ENCODE measurements around the gene ABCF2. TPM values are rescaled to one million over a fixed set of nuclear protein-coding genes. Genes with fewer than 3 reads are reported as not detected.

The ABCF2 gene
- total and polyA plus RNA-seq, 5 donors from 2014 or later: 16.3 to 31.4 (median 29.4) TPM

DNA sequence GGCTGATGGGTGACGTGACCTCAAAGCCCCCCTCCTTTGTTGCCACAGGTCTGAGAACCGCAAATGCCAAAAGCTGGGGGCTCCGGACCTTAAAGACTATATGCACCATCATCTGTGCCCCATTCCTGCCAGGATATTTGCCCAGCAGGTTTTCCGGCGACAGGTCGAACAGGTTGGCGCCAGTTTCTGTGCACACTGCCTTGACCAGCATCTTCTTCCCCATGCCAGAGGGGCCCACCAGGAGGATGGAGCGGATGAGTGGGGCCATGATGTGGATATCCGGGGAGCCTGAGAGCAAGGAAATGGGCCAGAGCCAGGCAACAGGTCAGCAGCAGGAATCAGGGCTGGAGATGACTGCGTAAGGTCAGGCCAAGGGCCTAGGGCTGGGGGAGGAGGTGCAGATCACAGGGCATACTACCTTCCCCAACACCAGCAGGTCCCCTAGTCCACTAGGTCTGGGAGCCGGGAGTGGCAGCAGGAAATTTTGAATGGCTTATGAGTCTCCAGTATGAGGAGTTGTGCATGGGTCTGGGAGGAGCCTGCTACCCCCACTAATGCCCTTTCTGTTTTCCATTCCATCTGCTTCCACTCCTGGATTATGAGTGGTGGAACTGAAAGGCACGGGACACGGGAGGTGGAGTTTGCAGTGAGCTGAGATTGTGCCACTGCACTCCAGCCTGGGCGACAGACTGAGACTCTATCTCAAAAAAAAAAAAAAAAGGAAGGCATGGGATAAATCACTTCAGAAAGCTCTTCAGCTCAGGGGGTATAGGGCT lies 33.6 kb downstream of the ABCF2 start:
- Mint-ChIP-seq H3K36me3 (no peaks in the 10 kb centered on the region), H3K27ac (peak overlapping the region in 1 of 3 donors; percentile 38), H3K4me1 (no peaks in the 10 kb centered on the region), H3K4me3 (no peak overlapping the region), H3K27me3 (peaks cover 26% of the 10 kb centered on the region), H3K9me3 (peaks cover 0 to 2% (median 0%) of the 10 kb centered on the region in 7 donors)
- Histone ChIP-seq H3K4me3 (ENCODE audit: low read depth, low read length) (no peak overlapping the region), H3K27ac (ENCODE audit: insufficient read depth, low read length, poor library complexity, severe bottlenecking) (no peak overlapping the region), H3K36me3 (ENCODE audit: control insufficient read depth, insufficient read depth, low read length) (no peaks in the 10 kb centered on the region), H3K27me3 (ENCODE audit: control insufficient read depth, insufficient read depth, low read length) (peaks cover 2% of the 10 kb centered on the region), H3K9me3 (ENCODE audit: control insufficient read depth in 2 of 2, low read length in 2 of 2) (no peaks in the 10 kb centered on the region), H3K4me1 (ENCODE audit: control insufficient read depth, insufficient read depth, low read length, poor library complexity, severe bottlenecking) (no peaks in the 10 kb centered on the region)
- DNase-seq (no peak), ATAC-seq (ENCODE audit: low read depth in 2 of 2) (no peak)

DNA sequence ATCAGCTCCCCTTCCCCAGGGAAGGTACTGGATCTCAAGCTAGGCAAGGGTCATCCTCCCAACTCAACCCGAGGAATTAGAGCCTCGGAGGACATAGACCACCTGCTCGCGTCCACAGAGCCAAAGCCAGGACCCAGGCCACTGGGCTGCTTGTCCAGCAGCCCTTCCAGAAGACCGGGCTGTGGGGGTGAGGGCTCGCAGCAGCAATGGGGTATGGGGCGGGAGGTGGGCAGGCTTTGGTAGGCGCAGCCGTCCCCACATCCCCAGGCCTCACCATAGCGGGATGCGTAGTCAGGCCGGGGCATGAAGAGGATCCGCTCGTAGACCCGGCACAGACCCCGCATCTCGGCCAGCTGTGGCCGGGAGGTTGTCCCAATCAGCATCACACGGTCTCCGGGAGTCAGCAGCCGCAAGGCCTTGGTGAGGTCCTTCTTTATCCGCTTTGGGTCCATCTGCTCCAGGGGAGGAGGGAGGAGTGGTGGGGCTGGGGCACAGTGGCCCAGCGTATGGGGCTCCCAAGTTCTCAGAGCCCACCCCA lies 34.9 kb downstream of the ABCF2 start:
- H3K36me3 ChIP-seq (ENCODE audit: control insufficient read depth, insufficient read depth, low read length): no peaks in the 10 kb centered on the region
- H3K27me3 ChIP-seq (ENCODE audit: control insufficient read depth, insufficient read depth, low read length): peaks cover 2% of the 10 kb centered on the region
- no peaks in the 10 kb centered on the region for H3K36me3 Mint-ChIP-seq
- no peaks in the 10 kb centered on the region for H3K4me1 Mint-ChIP-seq
- H3K27ac Mint-ChIP-seq: no peak overlapping the region
- H3K4me1 ChIP-seq (ENCODE audit: control insufficient read depth, insufficient read depth, low read length, poor library complexity, severe bottlenecking): no peaks in the 10 kb centered on the region
- no peak overlapping the region for H3K4me3 ChIP-seq (ENCODE audit: low read depth, low read length)
- H3K4me3 Mint-ChIP-seq: no peak overlapping the region
- peaks cover 0 to 2% (median 0%) of the 10 kb centered on the region in 7 donors for H3K9me3 Mint-ChIP-seq
- ATAC-seq (ENCODE audit: low read depth in 2 of 2): no peak
- H3K9me3 ChIP-seq (ENCODE audit: control insufficient read depth in 2 of 2, low read length in 2 of 2): no peaks in the 10 kb centered on the region
- no peak for DNase-seq
- no peak overlapping the region for H3K27ac ChIP-seq (ENCODE audit: insufficient read depth, low read length, poor library complexity, severe bottlenecking)
- H3K27me3 Mint-ChIP-seq: peaks cover 26% of the 10 kb centered on the region

DNA sequence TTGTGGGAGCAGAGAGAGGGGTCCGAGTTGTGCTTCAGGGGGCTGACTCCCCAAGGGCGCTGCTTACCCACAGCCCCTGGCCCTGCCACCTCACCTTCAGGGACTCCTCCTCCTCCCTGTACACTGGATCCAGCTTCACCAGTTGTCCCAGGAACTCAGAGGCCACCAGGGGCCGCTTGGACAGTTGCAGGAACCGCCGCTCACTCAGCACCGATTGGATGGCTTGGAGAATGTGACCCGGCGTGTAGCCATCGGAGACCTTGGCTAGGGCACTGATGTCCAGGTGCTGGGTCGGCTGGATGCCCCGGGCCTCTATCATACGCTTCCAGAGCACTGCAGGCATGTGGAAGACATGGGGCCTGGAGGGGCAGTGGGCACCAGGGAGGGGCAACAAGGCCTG lies 35.5 kb downstream of the ABCF2 start:
- H3K4me1 Mint-ChIP-seq: no peaks in the 10 kb centered on the region
- no peak for ATAC-seq (ENCODE audit: low read depth in 2 of 2)
- H3K36me3 Mint-ChIP-seq: no peaks in the 10 kb centered on the region

DNA sequence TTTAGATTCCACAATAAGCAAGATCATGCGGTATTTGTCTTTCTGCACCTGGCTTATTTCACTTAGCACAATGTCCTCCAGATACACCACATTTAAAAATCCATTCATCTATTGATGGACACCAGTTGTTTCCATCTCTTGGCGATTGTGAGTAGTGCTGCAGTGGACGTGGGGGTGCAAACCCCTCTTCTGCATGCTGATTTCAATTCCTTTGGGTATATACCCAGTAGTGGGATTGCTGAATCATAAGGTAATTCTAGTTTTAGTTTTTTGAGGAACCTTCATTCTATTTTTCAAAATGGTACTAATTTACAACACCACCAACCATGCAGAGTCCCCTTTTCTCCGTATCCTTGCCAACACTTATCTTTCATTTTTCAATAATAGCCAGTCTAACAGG lies 38.0 kb downstream of the ABCF2 start:
- Histone ChIP-seq H3K27me3 (ENCODE audit: control insufficient read depth, insufficient read depth, low read length) (peaks cover 2% of the 10 kb centered on the region), H3K9me3 (ENCODE audit: control insufficient read depth in 2 of 2, low read length in 2 of 2) (no peaks in the 10 kb centered on the region), H3K4me1 (ENCODE audit: control insufficient read depth, insufficient read depth, low read length, poor library complexity, severe bottlenecking) (no peaks in the 10 kb centered on the region), H3K27ac (ENCODE audit: insufficient read depth, low read length, poor library complexity, severe bottlenecking) (no peak overlapping the region), H3K36me3 (ENCODE audit: control insufficient read depth, insufficient read depth, low read length) (no peaks in the 10 kb centered on the region), H3K4me3 (ENCODE audit: low read depth, low read length) (no peak overlapping the region)
- Mint-ChIP-seq H3K36me3 (no peaks in the 10 kb centered on the region), H3K4me3 (no peak overlapping the region), H3K9me3 (no peaks in the 10 kb centered on the region), H3K4me1 (no peaks in the 10 kb centered on the region), H3K27ac (no peak overlapping the region), H3K27me3 (peaks cover 14% of the 10 kb centered on the region)
- DNase-seq: no peak
- no peak for ATAC-seq (ENCODE audit: low read depth in 2 of 2)

More for the DNA sequence above, 35.5 kb downstream of the ABCF2 start:
- Mint-ChIP-seq H3K27me3 (peaks cover 26% of the 10 kb centered on the region), H3K27ac (no peak overlapping the region), H3K4me3 (no peak overlapping the region), H3K9me3 (peaks cover 0 to 2% (median 0%) of the 10 kb centered on the region in 7 donors)
- Histone ChIP-seq H3K27me3 (ENCODE audit: control insufficient read depth, insufficient read depth, low read length) (peaks cover 2% of the 10 kb centered on the region), H3K27ac (ENCODE audit: insufficient read depth, low read length, poor library complexity, severe bottlenecking) (no peak overlapping the region), H3K4me3 (ENCODE audit: low read depth, low read length) (no peak overlapping the region), H3K36me3 (ENCODE audit: control insufficient read depth, insufficient read depth, low read length) (no peaks in the 10 kb centered on the region), H3K9me3 (ENCODE audit: control insufficient read depth in 2 of 2, low read length in 2 of 2) (no peaks in the 10 kb centered on the region), H3K4me1 (ENCODE audit: control insufficient read depth, insufficient read depth, low read length, poor library complexity, severe bottlenecking) (no peaks in the 10 kb centered on the region)
- DNase-seq: no peak

DNA sequence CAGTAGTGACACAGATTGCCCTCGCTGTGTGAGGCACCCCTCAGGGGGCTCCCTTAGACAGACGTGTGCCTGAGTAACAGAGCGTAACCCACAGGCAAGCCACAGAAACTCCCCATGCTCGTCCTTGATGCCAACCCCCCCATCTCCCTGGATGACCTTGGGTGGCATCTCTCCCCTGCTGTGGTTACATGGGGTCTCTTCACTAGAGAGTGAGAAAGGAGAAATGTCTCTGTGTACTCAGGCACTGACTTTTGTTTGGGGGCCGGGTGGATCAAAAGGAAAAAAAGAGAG lies 38.8 kb downstream of the ABCF2 start:
- Histone ChIP-seq H3K36me3 (ENCODE audit: control insufficient read depth, insufficient read depth, low read length) (no peaks in the 10 kb centered on the region), H3K4me3 (ENCODE audit: low read depth, low read length) (no peak overlapping the region), H3K9me3 (ENCODE audit: control insufficient read depth in 2 of 2, low read length in 2 of 2) (no peaks in the 10 kb centered on the region), H3K27me3 (ENCODE audit: control insufficient read depth, insufficient read depth, low read length) (peaks cover 2% of the 10 kb centered on the region), H3K27ac (ENCODE audit: insufficient read depth, low read length, poor library complexity, severe bottlenecking) (no peak overlapping the region), H3K4me1 (ENCODE audit: control insufficient read depth, insufficient read depth, low read length, poor library complexity, severe bottlenecking) (no peaks in the 10 kb centered on the region)
- Mint-ChIP-seq H3K27ac (no peak overlapping the region), H3K27me3 (peaks cover 14% of the 10 kb centered on the region), H3K4me1 (no peaks in the 10 kb centered on the region), H3K9me3 (no peaks in the 10 kb centered on the region), H3K4me3 (no peak overlapping the region), H3K36me3 (no peaks in the 10 kb centered on the region)
- ATAC-seq (ENCODE audit: low read depth in 2 of 2) (no peak), DNase-seq (no peak)

DNA sequence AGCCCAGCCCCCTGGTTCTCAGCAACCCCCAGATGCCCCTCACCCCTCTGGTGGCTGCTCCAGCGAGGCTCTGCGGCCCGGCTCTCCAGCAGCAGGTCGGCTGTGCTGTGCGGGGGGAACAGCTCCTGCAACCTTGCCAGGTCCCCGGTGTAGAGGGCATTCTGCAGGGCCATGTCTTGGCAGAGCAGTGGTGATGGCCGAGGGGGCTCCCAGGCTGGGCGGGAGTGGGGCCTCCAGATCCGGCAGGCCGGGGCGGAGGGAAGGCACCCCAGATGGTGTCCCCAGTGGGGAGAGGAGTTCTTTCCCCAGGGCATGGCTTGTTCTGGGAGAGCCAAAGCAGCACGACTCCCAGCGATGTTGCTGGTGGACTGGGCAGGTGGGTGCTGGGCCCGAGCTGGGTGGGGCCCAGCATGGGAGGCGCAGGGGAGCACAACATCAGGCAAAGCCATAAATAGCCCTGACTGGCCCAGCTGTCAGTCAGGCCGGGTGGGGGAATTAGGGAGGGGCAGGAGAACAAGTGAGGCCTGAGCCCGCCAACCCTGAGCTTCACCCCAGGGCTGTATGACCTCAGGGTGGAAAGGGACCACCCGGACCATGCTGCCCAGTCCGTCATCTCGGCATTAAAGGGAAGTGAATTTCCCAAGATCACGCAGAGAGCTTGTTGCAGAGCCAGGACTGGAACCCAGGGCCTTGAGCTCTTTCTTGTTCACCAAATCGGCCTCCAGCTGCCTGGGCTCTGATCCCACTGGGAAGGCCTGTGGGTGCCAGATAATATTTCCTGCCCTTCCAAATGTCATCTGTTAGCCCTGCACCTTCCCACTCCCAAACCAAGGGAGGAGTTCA lies 39.4 kb downstream of the ABCF2 start:
- H3K27ac Mint-ChIP-seq: no peak overlapping the region
- DNase-seq: no peak
- H3K36me3 ChIP-seq (ENCODE audit: control insufficient read depth, insufficient read depth, low read length): no peaks in the 10 kb centered on the region
- no peaks in the 10 kb centered on the region for H3K4me1 Mint-ChIP-seq
- no peaks in the 10 kb centered on the region for H3K9me3 ChIP-seq (ENCODE audit: control insufficient read depth in 2 of 2, low read length in 2 of 2)
- no peaks in the 10 kb centered on the region for H3K36me3 Mint-ChIP-seq
- H3K27me3 ChIP-seq (ENCODE audit: control insufficient read depth, insufficient read depth, low read length): peaks cover 2% of the 10 kb centered on the region
- no peak overlapping the region for H3K4me3 Mint-ChIP-seq
- no peaks in the 10 kb centered on the region for H3K4me1 ChIP-seq (ENCODE audit: control insufficient read depth, insufficient read depth, low read length, poor library complexity, severe bottlenecking)
- no peak overlapping the region for H3K27ac ChIP-seq (ENCODE audit: insufficient read depth, low read length, poor library complexity, severe bottlenecking)
- no peaks in the 10 kb centered on the region for H3K9me3 Mint-ChIP-seq
- H3K4me3 ChIP-seq (ENCODE audit: low read depth, low read length): no peak overlapping the region
- H3K27me3 Mint-ChIP-seq: peaks cover 14% of the 10 kb centered on the region
- ATAC-seq (ENCODE audit: low read depth in 2 of 2): no peak

DNA sequence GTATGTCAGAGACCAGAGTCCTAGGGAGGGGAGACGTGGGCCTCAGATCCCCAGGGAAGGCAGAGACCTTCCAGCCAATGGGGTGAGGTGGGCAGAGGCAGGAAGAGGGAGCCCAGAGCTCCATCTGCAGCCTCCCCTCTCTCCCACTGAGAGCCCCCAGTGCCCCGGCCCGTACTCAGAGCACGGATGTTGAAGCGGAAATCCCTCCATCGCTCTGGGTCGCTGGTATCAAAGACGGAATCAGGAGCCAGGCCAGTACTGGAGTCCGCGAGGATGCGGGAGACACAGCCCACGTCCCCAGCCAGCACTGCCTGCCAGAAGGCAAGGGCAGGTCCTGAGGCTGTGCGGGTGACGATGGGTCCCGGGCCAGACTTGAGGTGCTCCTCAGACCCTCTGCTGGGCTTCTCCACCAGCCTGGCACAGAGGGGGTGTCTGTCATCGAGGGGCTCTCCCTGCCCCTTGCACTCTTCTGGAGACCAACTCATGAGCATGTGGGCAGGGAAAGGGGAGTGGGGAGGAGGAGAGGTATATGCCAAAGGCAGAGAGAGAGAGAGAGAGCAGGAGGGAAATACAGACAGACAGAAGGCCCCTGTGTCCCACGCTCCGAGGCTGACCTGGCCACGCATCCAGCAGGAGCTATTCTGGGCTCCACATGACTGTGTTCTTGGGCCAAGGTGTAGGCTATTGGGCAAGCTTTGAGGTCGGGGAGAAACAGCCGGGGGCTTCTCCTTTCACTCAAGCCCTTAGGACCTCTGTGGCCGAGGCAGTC lies 40.2 kb downstream of the ABCF2 start, which contains the start of gene ASB10:
Gene ASB10, minus strand, starts transcription at position 611 of the 769 bp plus-strand sequence. Its CDS starts 120 bp downstream, at position 491.
- Histone ChIP-seq H3K27ac (ENCODE audit: insufficient read depth, low read length, poor library complexity, severe bottlenecking) (no peak within 1 kb of the TSS), H3K4me3 (ENCODE audit: low read depth, low read length) (no peak within 1 kb of the TSS), H3K9me3 (ENCODE audit: control insufficient read depth in 2 of 2, low read length in 2 of 2) (no peaks in the 10 kb centered on the region), H3K36me3 (ENCODE audit: control insufficient read depth, insufficient read depth, low read length) (no peaks in the 10 kb centered on the region), H3K4me1 (ENCODE audit: control insufficient read depth, insufficient read depth, low read length, poor library complexity, severe bottlenecking) (no peaks in the 10 kb centered on the region), H3K27me3 (ENCODE audit: control insufficient read depth, insufficient read depth, low read length) (peaks cover 2% of the 10 kb centered on the region)
- no peaks in the 10 kb centered on the region for H3K9me3 Mint-ChIP-seq
- DNase-seq (no peak), ATAC-seq (ENCODE audit: low read depth in 2 of 2) (no peak)
- no peaks in the 10 kb centered on the region for H3K36me3 Mint-ChIP-seq
- H3K27ac Mint-ChIP-seq: no peak within 1 kb of the TSS
- H3K27me3 Mint-ChIP-seq: peaks cover 14% of the 10 kb centered on the region
- no peak within 1 kb of the TSS for H3K4me3 Mint-ChIP-seq
- H3K4me1 Mint-ChIP-seq: no peaks in the 10 kb centered on the region
